B cell (primary cell): ENCODE measurements around the gene NFAT5. TPM values are rescaled to one million over a fixed set of nuclear protein-coding genes. Genes with fewer than 3 reads are reported as not detected.
"Not testable (repeated sequence)": the region's sequence is repeated elsewhere in the genome, so short reads cannot be mapped to it uniquely, and the experiment has no call there.

ENCODE experiments used
- ATAC-seq: fragments of 200-7000 bp; cut with Tn5 transposase; one replicate; pipeline ENCODE4 v1.10.0; 2021; ENCODE audit warnings: low read depth, mild to moderate bottlenecking, moderate number of reproducible peaks, moderate library complexity
- CTCF ChIA-PET: fragments of 350-600 bp; sonication (Branson Sonifier 250); formaldehyde crosslinking; loops from one replicate; lab custom pipeline; 2021; ENCODE audit warnings: antibody characterized with exemption, inconsistent platforms; lab: Charles Lee
- POLR2A ChIA-PET: fragments of 350-600 bp; sonication (Branson Sonifier 250); formaldehyde crosslinking; loops from one replicate; lab custom pipeline; 2021; ENCODE audit warnings: antibody characterized with exemption; lab: Charles Lee
- DNase-seq: peaks from one replicate; pipeline ENCODE4 v3.0.0; 2013
- H2AFZ ChIP-seq: 2 replicates; pipeline ENCODE4 v1.6.1; 2012; ENCODE audit warnings: mild to moderate bottlenecking, low read depth, low read length; ENCODE audit not compliant: insufficient read depth, poor library complexity, severe bottlenecking
- H3K27ac ChIP-seq, 2 donors: 1 replicate in 1 of 2; 2 replicates in 1 of 2; pipeline ENCODE4 v1.5.1; 2012 to 2013; ENCODE audit warnings: low read length in 2 of 2, mild to moderate bottlenecking in 2 of 2, moderate library complexity in 1 of 2
- H3K27me3 ChIP-seq, 4 experiments: fragments of 200-600 bp in 1 of 4; sonication (generic) in 1 of 4; replicated peaks in 1 of 4; 1 replicate in 2 of 4; 2 replicates in 2 of 4; pipeline versions ENCODE4 v1.6.1 to v1.7.0; 2013 to 2016; ENCODE audit warnings: low read length in 3 of 4, mild to moderate bottlenecking in 2 of 4, mixed read lengths in 1 of 4, moderate library complexity in 1 of 4; ENCODE audit not compliant: insufficient read depth in 4 of 4, control insufficient read depth in 3 of 4; ENCODE audit errors: control extremely low read depth in 1 of 4
- H3K36me3 ChIP-seq, 2 experiments: replicated peaks in 1 of 2; 1 replicate in 1 of 2; 2 replicates in 1 of 2; pipeline versions ENCODE4 v1.6.1 to v1.7.1; 2013; ENCODE audit warnings: low read length in 1 of 2; ENCODE audit not compliant: insufficient read depth in 2 of 2, control insufficient read depth in 1 of 2; ENCODE audit errors: control extremely low read depth in 1 of 2, extremely low read depth in 1 of 2
- H3K4me1 ChIP-seq, 2 donors: fragments of 200-600 bp in 1 of 2; sonication (generic) in 1 of 2; 1 replicate in 1 of 2; 2 replicates in 1 of 2; pipeline versions ENCODE4 v1.5.1 to v1.6.1; 2013 to 2017; ENCODE audit warnings: low read length in 2 of 2; ENCODE audit not compliant: control insufficient read depth in 2 of 2, insufficient read depth in 2 of 2
- H3K4me2 ChIP-seq: replicated peaks from 2 replicates; pipeline ENCODE3; 2012; ENCODE audit warnings: mild to moderate bottlenecking, low read depth, low read length; ENCODE audit not compliant: poor library complexity, severe bottlenecking
- H3K4me3 ChIP-seq, 5 experiments: fragments of 200-600 bp in 1 of 5; sonication (generic) in 1 of 5; 1 replicate in 3 of 5; 2 replicates in 2 of 5; pipeline versions ENCODE4 v1.5.1 to v1.7.0; 2011 to 2016; ENCODE audit warnings: low read length in 4 of 5, mild to moderate bottlenecking in 4 of 5, low read depth in 2 of 5, control low read depth in 1 of 5, moderate library complexity in 1 of 5; ENCODE audit not compliant: insufficient read depth in 1 of 5; ENCODE audit errors: control extremely low read depth in 1 of 5, extremely low read depth in 1 of 5
- H3K79me2 ChIP-seq: fragments of 200-600 bp; sonication (generic); one replicate; pipeline ENCODE4 v1.6.0; 2016; ENCODE audit warnings: low read length; ENCODE audit not compliant: control insufficient read depth, insufficient read depth
- H3K9ac ChIP-seq: fragments of 200-600 bp; sonication (generic); 2 replicates; pipeline ENCODE4 v1.6.1; 2017; ENCODE audit warnings: mild to moderate bottlenecking, low read length, moderate library complexity
- H3K9me3 ChIP-seq, 3 donors: one replicate each; pipeline versions ENCODE4 v1.6.1 to v1.7.1; 2013; ENCODE audit warnings: low read length in 2 of 3; ENCODE audit not compliant: control insufficient read depth in 2 of 3, insufficient read depth in 1 of 3; ENCODE audit errors: control extremely low read depth in 1 of 3
- H4K20me1 ChIP-seq: 2 replicates; pipeline ENCODE4 v1.6.0; 2012; ENCODE audit warnings: mild to moderate bottlenecking, low read length; ENCODE audit not compliant: insufficient read depth, control insufficient read depth, poor library complexity, severe bottlenecking
- H3K27ac Mint-ChIP-seq: one replicate; pipeline ENCODE4 v1.8.0; 2021; ENCODE audit warnings: mixed read lengths
- H3K27me3 Mint-ChIP-seq: one replicate; pipeline ENCODE4 v1.8.0; 2021; ENCODE audit warnings: mixed read lengths
- H3K4me1 Mint-ChIP-seq: one replicate; pipeline ENCODE4 v1.8.0; 2021; ENCODE audit warnings: mixed read lengths
- H3K4me3 Mint-ChIP-seq: one replicate; pipeline ENCODE4 v1.8.0; 2021; ENCODE audit warnings: mixed read lengths
- H3K9me3 Mint-ChIP-seq: one replicate; pipeline ENCODE4 v1.8.0; 2022; ENCODE audit warnings: mixed read lengths; ENCODE audit not compliant: insufficient read depth
- CTCF ChIP-seq: fragments of 200-600 bp; IDR thresholded peaks from one replicate; pipeline ENCODE4 v1.8.0; 2022; ENCODE audit warnings: antibody characterized with exemption, mild to moderate bottlenecking
- EZH2 ChIP-seq: IDR thresholded peaks from 2 replicates; pipeline ENCODE4 v1.6.1; 2012; ENCODE audit warnings: borderline replicate concordance, low read depth, mild to moderate bottlenecking, moderate library complexity, low read length; ENCODE audit not compliant: insufficient read depth, poor library complexity, severe bottlenecking
- WGBS: methylation state at CpG from one replicate; pipeline ENCODE4 v1.1.5; 2013; ENCODE audit warnings: missing lambda C conversion rate; ENCODE audit not compliant: insufficient coverage; 5-methylcytosine and 5-hydroxymethylcytosine counted together
- intact Hi-C: fragments of 100-400 bp; cut with micrococcal nuclease; formaldehyde crosslinking; loops from one replicate; pipeline ENCODE4 v1.10.0; 2022
- polyA plus RNA-seq: library from polyadenylated mRNA; depleted of rRNA; stranded (reverse); fragments of >200 nt; gene quantifications from 2 replicates; pipeline ENCODE4 v1.2.3, GENCODE V29; 2012
- total RNA-seq, 2 donors: library from RNA; stranded (reverse); fragments of 120-200 nt in 1 of 2; gene quantifications; 1 replicate in 1 of 2; 2 replicates in 1 of 2; pipeline versions ENCODE4 v1.2.3 to v1.2.4, GENCODE V29; 2013 to 2022

Gene NFAT5
- total and polyA plus RNA-seq, 2 donors (not counting 1 experiment from before 2014, with no cell fraction given): 6.3 to 50.0 TPM

GRCh38 chr16:69731280-69731679, 165.5 kb downstream of the NFAT5 start:
- H3K4me1 Mint-ChIP-seq, H3K27me3 ChIP-seq, H3K9ac ChIP-seq, ATAC-seq, DNase-seq, intact Hi-C loops, H3K4me1 ChIP-seq, H3K4me2 ChIP-seq, H2AFZ ChIP-seq, POLR2A ChIA-PET, H3K4me3 ChIP-seq, H3K27me3 Mint-ChIP-seq, H3K79me2 ChIP-seq, H4K20me1 ChIP-seq, H3K9me3 ChIP-seq, H3K9me3 Mint-ChIP-seq, H3K36me3 ChIP-seq, H3K27ac Mint-ChIP-seq, H3K4me3 Mint-ChIP-seq, H3K27ac ChIP-seq: not testable (repeated sequence)
- WGBS: 100% methylated on average over 2 of the region's 5 CpGs
- CTCF ChIA-PET: interaction anchor here (0.6 kb wide), 1 partner anchor 61 kb away, joined by 4 read pairs; no protein-coding TSS in a partner anchor

- no peak overlapping the region for H3K4me2 ChIP-seq
- ChIA-PET CTCF (interaction anchor here (0.6 kb wide), 1 partner anchor 22 kb away, joined by 3 read pairs; the partner anchor contains the start of gene NOB1), POLR2A (no interaction called here)
- H3K9ac ChIP-seq: no peak overlapping the region
- intact Hi-C loops: no loop called here
- Mint-ChIP-seq H3K27ac (no peak overlapping the region), H3K9me3 (no peaks in the 10 kb centered on the region), H3K4me3 (no peak overlapping the region), H3K27me3 (no peaks in the 10 kb centered on the region), H3K4me1 (peaks cover under 1% of the 10 kb centered on the region)
- H3K79me2 ChIP-seq: no peaks in the 10 kb centered on the region
- H2AFZ ChIP-seq: no peak overlapping the region
- H3K4me3 ChIP-seq: no peak overlapping the region
- no peaks in the 10 kb centered on the region for H4K20me1 ChIP-seq
- WGBS: 95% methylated on average over 5 of the region's 6 CpGs
- H3K4me1 ChIP-seq: peaks cover 2 to 3% of the 10 kb centered on the region in 2 donors
- no peaks in the 10 kb centered on the region for H3K36me3 ChIP-seq
- no peaks in the 10 kb centered on the region for H3K27me3 ChIP-seq
- H3K27ac ChIP-seq: no peak overlapping the region
- ATAC-seq (no peak), DNase-seq (no peak)
- no peak for TF ChIP-seq EZH2
- no peak for TF ChIP-seq CTCF
- no peaks in the 10 kb centered on the region for H3K9me3 ChIP-seq
Measured at GRCh38 chr16:69732101-69732500, 166.3 kb downstream of the NFAT5 start.
